Right lobe of liver (tissue), 4 donors: ENCODE data around the gene FHIT.

Experiments used
- CTCF ChIP-seq, 4 donors: fragments of 200-600 bp in 3 of 4; fragments of 450-650 bp in 1 of 4; IDR thresholded peaks; one replicate each; pipeline versions ENCODE4 v1.5.1 to v1.8.0; 2016 to 2022; ENCODE audit warnings: antibody characterized with exemption in 4 of 4, mild to moderate bottlenecking in 2 of 4
- POLR2A ChIP-seq: fragments of 450-650 bp; IDR thresholded peaks from one replicate; pipeline ENCODE4 v1.6.1; 2017; ENCODE audit warnings: antibody characterized with exemption, mild to moderate bottlenecking
- donor health status: DM: no; HTN: no; CAD: no.
- donor health status: DM: no; HTN: no; CAD: no.
- donor health status: DM: no; HTN: yes; CAD: no.

GRCh38 chr3:60160111-60160821 is 1091.0 kb downstream of the FHIT start:
- no peak for TF ChIP-seq CTCF (IDR thresholded peaks at IDR 0.05)
- TF ChIP-seq POLR2A, result no peak
